ENCODE results near the gene FIGNL2.

The FIGNL2 gene

DNA sequence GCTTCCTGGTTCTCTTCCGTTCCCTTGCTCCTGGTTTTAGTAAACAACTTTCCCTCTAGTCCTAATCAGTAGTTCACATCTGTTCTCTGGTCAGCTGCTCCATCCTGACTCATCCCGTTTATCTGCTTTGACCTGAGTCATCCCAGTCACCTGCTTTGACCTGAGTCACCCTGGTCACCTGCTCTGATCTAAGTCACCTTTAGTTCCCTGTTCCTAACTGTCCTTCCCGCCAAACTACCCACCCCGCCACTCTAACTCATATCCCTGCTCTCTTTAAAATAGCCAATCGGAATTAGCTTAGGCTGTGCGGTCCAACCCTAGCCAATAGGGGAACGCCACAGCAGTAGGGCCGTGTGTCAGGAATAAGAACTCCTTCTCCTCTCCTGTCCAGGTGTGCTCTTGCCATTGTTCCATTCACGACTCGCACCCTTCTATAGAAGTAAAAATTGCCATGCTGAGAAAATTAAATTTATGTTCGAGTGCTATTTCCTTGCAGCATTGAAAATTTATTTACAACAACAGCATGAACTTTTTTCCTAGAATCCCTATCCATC is 36.2 kb upstream of the FIGNL2 start:
- no peak overlapping the region; the same call in 1 of the 2 replicates for H3K27ac ChIP-seq
- TF ChIP-seq, protein P1, sequence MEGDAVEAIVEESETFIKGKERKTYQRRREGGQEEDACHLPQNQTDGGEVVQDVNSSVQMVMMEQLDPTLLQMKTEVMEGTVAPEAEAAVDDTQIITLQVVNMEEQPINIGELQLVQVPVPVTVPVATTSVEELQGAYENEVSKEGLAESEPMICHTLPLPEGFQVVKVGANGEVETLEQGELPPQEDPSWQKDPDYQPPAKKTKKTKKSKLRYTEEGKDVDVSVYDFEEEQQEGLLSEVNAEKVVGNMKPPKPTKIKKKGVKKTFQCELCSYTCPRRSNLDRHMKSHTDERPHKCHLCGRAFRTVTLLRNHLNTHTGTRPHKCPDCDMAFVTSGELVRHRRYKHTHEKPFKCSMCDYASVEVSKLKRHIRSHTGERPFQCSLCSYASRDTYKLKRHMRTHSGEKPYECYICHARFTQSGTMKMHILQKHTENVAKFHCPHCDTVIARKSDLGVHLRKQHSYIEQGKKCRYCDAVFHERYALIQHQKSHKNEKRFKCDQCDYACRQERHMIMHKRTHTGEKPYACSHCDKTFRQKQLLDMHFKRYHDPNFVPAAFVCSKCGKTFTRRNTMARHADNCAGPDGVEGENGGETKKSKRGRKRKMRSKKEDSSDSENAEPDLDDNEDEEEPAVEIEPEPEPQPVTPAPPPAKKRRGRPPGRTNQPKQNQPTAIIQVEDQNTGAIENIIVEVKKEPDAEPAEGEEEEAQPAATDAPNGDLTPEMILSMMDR (conservative IDR thresholded peaks at IDR 0.05) = no peak

DNA sequence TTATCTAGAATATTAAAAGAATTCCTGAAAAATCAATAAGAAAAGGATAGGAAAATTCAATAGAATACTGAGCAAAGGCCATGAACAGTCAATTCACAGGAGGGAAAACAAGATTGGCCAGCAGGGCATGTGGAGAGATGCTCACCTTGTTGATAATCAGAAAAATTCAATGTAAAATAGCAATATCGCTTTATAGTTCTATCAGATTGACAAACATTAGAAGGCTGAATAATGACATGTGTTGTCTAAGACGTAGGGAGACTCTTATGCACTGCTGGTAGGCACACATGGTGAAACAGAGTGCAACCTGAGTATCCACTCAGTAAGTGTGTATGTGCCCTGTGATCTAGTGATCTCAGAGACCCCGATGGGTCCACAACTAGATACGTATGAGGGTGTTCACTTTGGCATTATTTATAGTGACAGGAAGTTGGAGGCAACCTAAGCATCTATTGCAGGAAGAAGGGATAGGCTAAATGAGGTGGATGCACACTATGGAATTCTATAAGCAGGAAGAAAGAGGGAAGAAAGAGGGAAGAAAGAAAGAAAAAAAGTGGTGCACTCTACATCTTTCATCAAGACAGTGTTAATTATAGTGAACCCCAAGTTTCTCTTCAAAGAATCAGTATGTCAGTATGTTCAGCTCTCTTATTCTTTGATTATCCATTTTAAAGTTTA is 35.6 kb upstream of the FIGNL2 start:
- no peak overlapping the region for H3K27ac ChIP-seq
- TF ChIP-seq, protein P1 (conservative IDR thresholded peaks at IDR 0.05) = no peak

DNA sequence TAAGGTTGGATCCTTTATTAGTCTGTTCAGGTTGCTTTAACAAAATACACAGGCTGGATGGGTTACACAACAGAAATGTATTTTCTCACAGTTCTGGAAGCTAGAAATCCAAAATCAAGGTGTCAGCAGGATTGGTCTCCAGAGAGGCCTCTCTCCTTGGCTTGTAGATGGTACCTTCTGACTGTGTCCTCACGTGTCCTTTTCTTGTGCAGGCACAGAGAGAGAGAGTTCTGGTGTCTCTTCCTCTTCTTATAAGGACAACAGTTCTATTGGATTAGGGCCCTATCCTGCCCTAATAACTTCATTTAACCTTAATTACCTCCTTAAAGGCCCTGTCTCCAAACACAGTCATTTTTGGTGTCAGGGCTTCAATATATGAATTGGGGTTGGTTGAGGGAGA is 34.8 kb upstream of the FIGNL2 start:
- H3K27ac ChIP-seq = peak overlapping the region; percentile 1; the same call in 1 of the 2 replicates
- TF ChIP-seq, protein P1 (conservative IDR thresholded peaks at IDR 0.05) = no peak

DNA sequence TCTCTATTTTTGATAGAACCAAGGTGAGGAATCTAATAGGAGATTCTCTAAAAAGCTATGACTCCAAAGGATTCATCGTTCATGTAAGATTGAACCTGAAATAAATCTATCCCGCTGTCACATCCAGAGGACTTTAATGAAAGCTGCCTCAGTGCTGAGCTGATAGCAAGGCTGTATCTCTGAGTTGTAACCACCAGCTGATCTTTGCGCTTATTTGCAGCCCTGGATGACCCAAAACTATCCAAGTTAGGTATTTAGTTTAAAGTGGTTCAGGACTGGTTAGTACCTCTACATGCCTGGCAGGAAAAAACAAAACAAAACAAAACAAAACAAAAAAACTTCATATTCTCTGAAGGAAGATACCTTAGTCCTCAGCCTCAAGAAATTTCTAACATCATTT is 30.6 kb upstream of the FIGNL2 start:
- TF ChIP-seq, protein P1 (conservative IDR thresholded peaks at IDR 0.05) = no peak

DNA sequence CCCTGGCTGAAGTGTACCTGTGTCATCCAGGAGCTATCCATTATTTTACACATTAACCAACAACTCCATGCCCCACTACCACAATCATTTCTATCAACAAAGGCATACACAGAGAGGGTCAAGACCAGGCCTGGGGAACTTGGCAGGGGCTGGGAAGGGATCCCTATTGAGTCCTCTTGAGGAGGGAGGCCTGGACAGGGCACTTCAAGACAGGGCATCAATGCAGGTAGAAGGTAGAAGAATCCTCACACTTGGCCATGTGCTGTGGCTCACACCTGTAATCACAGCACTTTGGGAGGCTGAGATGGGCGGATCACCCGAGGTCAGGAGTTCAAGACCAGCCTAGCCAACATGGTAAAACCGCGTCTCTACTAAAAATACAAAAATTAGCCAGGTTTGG is 26.0 kb upstream of the FIGNL2 start:
- TF ChIP-seq, protein P1 (conservative IDR thresholded peaks at IDR 0.05) = no peak
- no peak overlapping the region; the same call in 1 of the 2 replicates for H3K27ac ChIP-seq

More for the DNA sequence above, 30.6 kb upstream of the FIGNL2 start:
- no peak overlapping the region for H3K27ac ChIP-seq

DNA sequence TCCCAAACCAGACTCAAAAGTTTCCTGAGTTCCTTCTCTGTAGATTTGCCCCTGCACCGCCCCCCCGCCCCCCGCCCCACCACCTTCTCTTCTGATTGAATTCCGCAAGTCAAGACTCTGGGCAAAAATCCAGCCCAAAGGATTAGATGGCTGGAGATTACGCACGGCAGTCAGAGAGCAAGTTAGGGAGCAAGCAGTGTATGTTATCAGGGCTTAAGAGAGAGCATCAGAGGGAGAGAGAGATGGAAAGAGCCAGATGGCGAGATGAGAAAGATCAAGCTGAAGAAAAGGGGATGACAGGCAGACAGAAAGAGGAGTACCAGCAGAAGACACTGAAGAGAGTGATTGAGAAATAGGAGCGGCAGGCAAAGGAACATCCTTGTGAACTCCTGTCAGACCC is 25.5 kb upstream of the FIGNL2 start:
- H3K27ac ChIP-seq = no peak overlapping the region; the same call in 1 of the 2 replicates
- TF ChIP-seq, protein P1 (conservative IDR thresholded peaks at IDR 0.05) = no peak

DNA sequence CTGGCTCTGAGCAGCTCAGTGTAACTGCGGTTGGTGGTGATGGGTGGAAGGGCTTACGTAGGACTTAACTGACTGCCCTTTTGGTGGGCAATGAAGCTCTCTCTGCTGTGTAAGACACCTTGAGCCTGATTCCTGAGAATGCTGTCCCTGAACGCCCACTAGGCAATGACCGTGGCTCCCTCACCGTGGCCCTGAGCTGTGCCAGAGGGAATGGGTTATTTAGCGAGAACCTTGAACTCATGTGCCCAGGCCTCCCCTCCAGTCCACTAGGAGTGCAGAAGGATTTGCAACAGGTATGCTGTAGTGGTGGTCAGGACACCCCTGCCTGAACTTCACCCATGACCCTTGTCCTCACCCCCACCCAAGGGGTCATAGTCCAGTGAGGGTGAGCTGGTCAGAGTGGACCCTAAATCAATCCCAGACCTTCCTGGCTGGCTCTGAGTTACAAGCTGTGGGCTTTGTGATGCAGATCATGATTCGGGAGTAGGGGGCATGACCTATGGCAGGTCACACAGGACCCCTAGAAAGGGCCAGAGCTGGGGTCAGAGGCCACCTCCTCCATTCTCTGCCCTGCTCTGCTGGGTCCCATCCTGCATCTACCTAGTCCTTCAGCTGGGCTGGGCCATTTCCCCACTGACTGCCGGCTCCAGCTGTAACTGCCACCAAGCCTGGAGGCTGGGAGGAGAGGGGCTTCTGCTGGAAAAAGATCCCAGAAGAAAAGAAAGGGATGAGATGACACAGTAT is 24.9 kb upstream of the FIGNL2 start:
- TF ChIP-seq, protein P1 (conservative IDR thresholded peaks at IDR 0.05) = no peak
- no peak overlapping the region for H3K27ac ChIP-seq
